A673 (cell line): Measurements from ENCODE around the gene DKK3. TPM values are rescaled to one million over a fixed set of nuclear protein-coding genes. Genes with fewer than 3 reads are reported as not detected.
"Not testable (repeated sequence)": the region's sequence is repeated elsewhere in the genome, so short reads cannot be mapped to it uniquely, and the experiment has no call there.

Experiments
- BruUV-seq: library from RNA; stranded (reverse); fragments of 400-500 nt; replicated peaks from 2 replicates; lab custom pipeline; 2021; lab: Mats Ljungman, UMichigan
- CTCF ChIA-PET: fragments of 300-600 bp; sonication (Branson Sonifier 250); formaldehyde crosslinking; loops from one replicate; lab custom pipeline; 2022; ENCODE audit warnings: antibody characterized with exemption; lab: Charles Lee
- POLR2A ChIA-PET: fragments of 300-600 bp; sonication (Branson Sonifier 250); formaldehyde crosslinking; loops from one replicate; lab custom pipeline; 2022; ENCODE audit warnings: antibody characterized with exemption; ENCODE audit not compliant: low non-redundant PET; lab: Charles Lee
- DNase-seq: peaks from one replicate; pipeline ENCODE4 v3.0.0-alpha.2; 2015; ENCODE audit warnings: low spot score
- H3K27ac ChIP-seq: fragments of 200-600 bp; sonication (generic); 2 replicates; pipeline ENCODE4 v1.5.1; 2016; ENCODE audit warnings: mixed run types, low read depth, mild to moderate bottlenecking, mixed read lengths, antibody characterized with exemption, low read length; ENCODE audit not compliant: poor library complexity, severe bottlenecking
- H3K27me3 ChIP-seq: fragments of 200-600 bp; sonication (generic); replicated peaks from 2 replicates; pipeline ENCODE4 v1.6.1; 2017; ENCODE audit warnings: mixed run types, low read depth, mild to moderate bottlenecking, mixed read lengths, antibody characterized with exemption, low read length; ENCODE audit not compliant: insufficient read depth, poor library complexity
- H3K36me3 ChIP-seq: fragments of 200-600 bp; sonication (generic); 2 replicates; pipeline ENCODE4 v1.6.1; 2016; ENCODE audit warnings: mixed run types, mild to moderate bottlenecking, mixed read lengths, antibody characterized with exemption, low read length; ENCODE audit not compliant: insufficient read depth, poor library complexity, severe bottlenecking
- H3K4me1 ChIP-seq: fragments of 200-600 bp; sonication (generic); 2 replicates; pipeline ENCODE4 v1.6.1; 2017; ENCODE audit warnings: mixed run types, mild to moderate bottlenecking, mixed read lengths, antibody characterized with exemption, low read length; ENCODE audit not compliant: insufficient read depth, poor library complexity, severe bottlenecking
- H3K4me3 ChIP-seq: fragments of 200-600 bp; sonication (generic); 2 replicates; pipeline ENCODE4 v1.5.1; 2016; ENCODE audit warnings: low read depth, mixed run types, mild to moderate bottlenecking, mixed read lengths, low read length; ENCODE audit not compliant: poor library complexity, severe bottlenecking
- H3K9me3 ChIP-seq: fragments of 200-600 bp; sonication (generic); 2 replicates; pipeline ENCODE4 v1.6.1; 2016; ENCODE audit warnings: mixed run types, low read depth, mild to moderate bottlenecking, mixed read lengths, antibody characterized with exemption, low read length; ENCODE audit not compliant: poor library complexity, severe bottlenecking
- CTCF ChIP-seq: fragments of 300-800, 200-600 bp; sonication (generic); conservative IDR thresholded peaks from 2 replicates; pipeline ENCODE4 v1.5.1; 2017; ENCODE audit warnings: low read depth, mild to moderate bottlenecking, antibody characterized with exemption, low read length, moderate library complexity, mixed read lengths
- EZH2 ChIP-seq: fragments of 200-600 bp; sonication (generic); IDR thresholded peaks from 2 replicates; pipeline ENCODE4 v1.6.1; 2017; ENCODE audit warnings: borderline replicate concordance, low read depth, mild to moderate bottlenecking, mixed read lengths, antibody characterized with exemption, low read length; ENCODE audit not compliant: poor library complexity, severe bottlenecking
- intact Hi-C: fragments of 100-400 bp; cut with micrococcal nuclease; formaldehyde crosslinking; loops from one replicate; pipeline ENCODE4 v1.10.0; 2022; ENCODE audit not compliant: unreplicated experiment
- total RNA-seq: library from RNA; stranded (reverse); gene quantifications from 2 replicates; pipeline ENCODE4 v1.2.3, GENCODE V29; 2021

DKK3 gene
- total RNA-seq, 1 experiment from 2014 or later, result 0.77 TPM

- DNase-seq, result no peak
- POLR2A ChIA-PET, result no interaction called here
- Histone ChIP-seq H3K9me3 (no peaks in the 10 kb centered on the region), H3K27ac (no peak overlapping the region), H3K4me3 (no peak overlapping the region), H3K4me1 (no peaks in the 10 kb centered on the region), H3K27me3 (no peaks in the 10 kb centered on the region), H3K36me3 (no peaks in the 10 kb centered on the region)
- BruUV-seq, result no TSS peak
- TF ChIP-seq EZH2, result no peak
- no peak for TF ChIP-seq CTCF
- intact Hi-C loops, result no loop called here
- CTCF ChIA-PET, result no interaction called here
Observed at GRCh38 chr11:12043221-12043620, 34.8 kb upstream of the DKK3 start.

GRCh38 chr11:12042215-12042676, 33.8 kb upstream of the DKK3 start:
- H3K4me1 ChIP-seq, result no peaks in the 10 kb centered on the region
- TF ChIP-seq EZH2 (no peak), CTCF (no peak)
- no peaks in the 10 kb centered on the region for H3K27me3 ChIP-seq
- intact Hi-C loops, result no loop called here
- no peaks in the 10 kb centered on the region for H3K36me3 ChIP-seq
- peak; percentile 59 for DNase-seq
- no peak overlapping the region for H3K4me3 ChIP-seq
- BruUV-seq, result no TSS peak
- H3K27ac ChIP-seq, result no peak overlapping the region
- H3K9me3 ChIP-seq, result no peaks in the 10 kb centered on the region
- ChIA-PET CTCF (interaction anchor here (0.7 kb wide), 1 partner anchor 111 kb away, joined by 4 read pairs; no protein-coding TSS in a partner anchor), POLR2A (no interaction called here)

- DNase-seq, H3K4me1 ChIP-seq, H3K4me3 ChIP-seq, POLR2A ChIA-PET, H3K27ac ChIP-seq, H3K27me3 ChIP-seq, intact Hi-C loops, H3K9me3 ChIP-seq, CTCF ChIA-PET, H3K36me3 ChIP-seq, BruUV-seq: not testable (repeated sequence)
Observed at GRCh38 chr11:12040719-12041118, 32.3 kb upstream of the DKK3 start.

GRCh38 chr11:12032968-12033367, 24.5 kb upstream of the DKK3 start:
- TF ChIP-seq EZH2, result no peak
- no peak for TF ChIP-seq CTCF
- CTCF ChIA-PET, result no interaction called here
- Histone ChIP-seq H3K9me3 (no peaks in the 10 kb centered on the region), H3K4me3 (no peak overlapping the region), H3K36me3 (no peaks in the 10 kb centered on the region), H3K4me1 (no peaks in the 10 kb centered on the region), H3K27me3 (no peaks in the 10 kb centered on the region), H3K27ac (no peak overlapping the region)
- no TSS peak for BruUV-seq
- no peak for DNase-seq
- intact Hi-C loops, result no loop called here
- POLR2A ChIA-PET, result no interaction called here
